ENCODE data around the gene DDX41.

DDX41 gene

GRCh38 chr5:177512736-177513380 is 3.9 kb downstream of the DDX41 start:
- DNase-seq = no peak

GRCh38 chr5:177511796-177512675 is 4.7 kb downstream of the DDX41 start:
- DNase-seq = no peak

GRCh38 chr5:177511181-177511580 is 5.6 kb downstream of the DDX41 start:
- no peak for DNase-seq

- DNase-seq = no peak
Observed at GRCh38 chr5:177510567-177511053, 6.2 kb downstream of the DDX41 start.

- no peak for DNase-seq
Observed at GRCh38 chr5:177509991-177510566, 6.7 kb downstream of the DDX41 start.

GRCh38 chr5:177509381-177509951 is 7.3 kb downstream of the DDX41 start, which contains the start of gene DOK3:
Gene DOK3 (minus strand): TSS chr5:177509826. CDS start chr5:177509540, 286 bp downstream.
- DNase-seq = no peak

GRCh38 chr5:177508837-177509236 is 7.9 kb downstream of the DDX41 start:
- no peak for DNase-seq

- no peak for DNase-seq
Observed at GRCh38 chr5:177508221-177508611, 8.5 kb downstream of the DDX41 start.

- no peak for DNase-seq
Observed at GRCh38 chr5:177507596-177508220, 9.1 kb downstream of the DDX41 start.

GRCh38 chr5:177507165-177507564 is 9.6 kb downstream of the DDX41 start:
- DNase-seq = peak in 1 of 2 experiments; percentile 19

GRCh38 chr5:177505075-177505474 is 11.7 kb downstream of the DDX41 start:
- DNase-seq = no peak

- no peak for DNase-seq
Observed at GRCh38 chr5:177504086-177505056, 12.4 kb downstream of the DDX41 start.

- DNase-seq = no peak
Observed at GRCh38 chr5:177503351-177504085, 13.2 kb downstream of the DDX41 start.

- no peak for DNase-seq
Observed at GRCh38 chr5:177502886-177503285, 13.9 kb downstream of the DDX41 start.

GRCh38 chr5:177501874-177502678 is 14.7 kb downstream of the DDX41 start:
- no peak for DNase-seq

- peak; percentile 47 to 84 for DNase-seq
Observed at GRCh38 chr5:177500685-177501522, 15.9 kb downstream of the DDX41 start.

GRCh38 chr5:177499842-177500241 is 16.9 kb downstream of the DDX41 start:
- no peak for DNase-seq

- DNase-seq = no peak
Observed at GRCh38 chr5:177498013-177498787, 18.6 kb downstream of the DDX41 start.

Measured in SW 1271 (cell line).